GM21619 (cell line): ENCODE results near the gene KIRREL3.
"Not testable (repeated sequence)": the region's sequence is repeated elsewhere in the genome, so short reads cannot be mapped to it uniquely, and the experiment has no call there.

ENCODE experiments used
- ATAC-seq: cut with Tn5 transposase; IDR thresholded peaks from one replicate; pipeline ENCODE4 v1.9.1; 2021; ENCODE audit not compliant: unreplicated experiment

KIRREL3 gene

GRCh38 chr11:126959700-126960099 is 40.9 kb downstream of the KIRREL3 start:
- no peak for ATAC-seq

GRCh38 chr11:126956635-126957034 is 43.9 kb downstream of the KIRREL3 start:
- ATAC-seq: no peak

- ATAC-seq: not testable (repeated sequence)
Observed at GRCh38 chr11:126952533-126952932, 48.0 kb downstream of the KIRREL3 start.

- ATAC-seq: no peak
Observed at GRCh38 chr11:126951465-126951864, 49.1 kb downstream of the KIRREL3 start.

GRCh38 chr11:126949066-126949891 is 51.3 kb downstream of the KIRREL3 start:
- ATAC-seq: no peak

GRCh38 chr11:126948563-126948962 is 52.0 kb downstream of the KIRREL3 start:
- ATAC-seq: no peak

GRCh38 chr11:126945319-126945718 is 55.3 kb downstream of the KIRREL3 start:
- ATAC-seq: no peak

- ATAC-seq: no peak
Observed at GRCh38 chr11:126943316-126943715, 57.3 kb downstream of the KIRREL3 start.

- no peak for ATAC-seq
Observed at GRCh38 chr11:126942146-126942545, 58.4 kb downstream of the KIRREL3 start.

GRCh38 chr11:126939552-126939951 is 61.0 kb downstream of the KIRREL3 start:
- no peak for ATAC-seq

- no peak for ATAC-seq
Observed at GRCh38 chr11:126938718-126939117, 61.9 kb downstream of the KIRREL3 start.

- ATAC-seq: no peak
Observed at GRCh38 chr11:126930091-126930841, 70.3 kb downstream of the KIRREL3 start.

- no peak for ATAC-seq
Observed at GRCh38 chr11:126929179-126930061, 71.2 kb downstream of the KIRREL3 start.

GRCh38 chr11:126927623-126928022 is 72.9 kb downstream of the KIRREL3 start:
- ATAC-seq: no peak

- ATAC-seq: no peak
Observed at GRCh38 chr11:126926376-126926791, 74.2 kb downstream of the KIRREL3 start.

- no peak for ATAC-seq
Observed at GRCh38 chr11:126925321-126926093, 75.1 kb downstream of the KIRREL3 start.

GRCh38 chr11:126924376-126925040 is 76.1 kb downstream of the KIRREL3 start:
- no peak for ATAC-seq

GRCh38 chr11:126920833-126921232 is 79.7 kb downstream of the KIRREL3 start:
- no peak for ATAC-seq

- peak; percentile 37 for ATAC-seq
Observed at GRCh38 chr11:126919147-126919823, 81.3 kb downstream of the KIRREL3 start.
